Glutamatergic neuron (in vitro differentiated cells): ENCODE data around the gene PRRC2B. TPM values are rescaled to one million over a fixed set of nuclear protein-coding genes. Genes with fewer than 3 reads are reported as not detected.

Source experiments
- DNase-seq: peaks from one replicate; pipeline ENCODE4 v3.0.0; 2022
- H3K27ac Mint-ChIP-seq: one replicate; pipeline ENCODE4 v1.8.0; 2020; ENCODE audit warnings: mild to moderate bottlenecking, mixed read lengths, inconsistent platforms; ENCODE audit not compliant: unreplicated experiment
- H3K27me3 Mint-ChIP-seq: one replicate; pipeline ENCODE4 v1.8.0; 2020; ENCODE audit warnings: mild to moderate bottlenecking, moderate library complexity, mixed read lengths, inconsistent platforms; ENCODE audit not compliant: unreplicated experiment
- H3K36me3 Mint-ChIP-seq: one replicate; pipeline ENCODE4 v1.8.0; 2020; ENCODE audit warnings: mild to moderate bottlenecking, mixed read lengths, inconsistent platforms; ENCODE audit not compliant: unreplicated experiment
- H3K4me1 Mint-ChIP-seq: one replicate; pipeline ENCODE4 v1.8.0; 2020; ENCODE audit warnings: mild to moderate bottlenecking, low read depth, mixed read lengths, inconsistent platforms; ENCODE audit not compliant: unreplicated experiment
- H3K4me3 Mint-ChIP-seq: one replicate; pipeline ENCODE4 v1.8.0; 2020; ENCODE audit warnings: mild to moderate bottlenecking, mixed read lengths, inconsistent platforms; ENCODE audit not compliant: unreplicated experiment
- H3K9me3 Mint-ChIP-seq: one replicate; pipeline ENCODE4 v1.8.0; 2020; ENCODE audit warnings: mild to moderate bottlenecking, moderate library complexity, mixed read lengths, inconsistent platforms; ENCODE audit not compliant: unreplicated experiment
- total RNA-seq: library from RNA; stranded (reverse); fragmentation: NEBNext Ultra II Directional; extraction: Animal tissue kit (Norgen Biotek cat#: 25700); gene quantifications from one replicate; pipeline ENCODE4 v1.2.1, GENCODE V29; 2021; ENCODE audit not compliant: unreplicated experiment
- TF ChIP-seq, protein P1 (sequence below): fragments of 200-600 bp; sonication (generic); IDR thresholded peaks from one replicate; pipeline ENCODE4 v1.5.0; 2021; ENCODE audit not compliant: partially characterized antibody, unreplicated experiment

Gene PRRC2B
- total RNA-seq, 1 donor from 2014 or later: 489 TPM

GRCh38 chr9:131379056-131379455, 14.8 kb upstream of the PRRC2B start:
- H3K36me3 Mint-ChIP-seq: no peaks in the 10 kb centered on the region
- H3K9me3 Mint-ChIP-seq: peaks cover 3% of the 10 kb centered on the region
- no peak for DNase-seq
- H3K4me1 Mint-ChIP-seq: peaks cover 5% of the 10 kb centered on the region
- H3K27ac Mint-ChIP-seq: no peak overlapping the region
- TF ChIP-seq, protein P1, sequence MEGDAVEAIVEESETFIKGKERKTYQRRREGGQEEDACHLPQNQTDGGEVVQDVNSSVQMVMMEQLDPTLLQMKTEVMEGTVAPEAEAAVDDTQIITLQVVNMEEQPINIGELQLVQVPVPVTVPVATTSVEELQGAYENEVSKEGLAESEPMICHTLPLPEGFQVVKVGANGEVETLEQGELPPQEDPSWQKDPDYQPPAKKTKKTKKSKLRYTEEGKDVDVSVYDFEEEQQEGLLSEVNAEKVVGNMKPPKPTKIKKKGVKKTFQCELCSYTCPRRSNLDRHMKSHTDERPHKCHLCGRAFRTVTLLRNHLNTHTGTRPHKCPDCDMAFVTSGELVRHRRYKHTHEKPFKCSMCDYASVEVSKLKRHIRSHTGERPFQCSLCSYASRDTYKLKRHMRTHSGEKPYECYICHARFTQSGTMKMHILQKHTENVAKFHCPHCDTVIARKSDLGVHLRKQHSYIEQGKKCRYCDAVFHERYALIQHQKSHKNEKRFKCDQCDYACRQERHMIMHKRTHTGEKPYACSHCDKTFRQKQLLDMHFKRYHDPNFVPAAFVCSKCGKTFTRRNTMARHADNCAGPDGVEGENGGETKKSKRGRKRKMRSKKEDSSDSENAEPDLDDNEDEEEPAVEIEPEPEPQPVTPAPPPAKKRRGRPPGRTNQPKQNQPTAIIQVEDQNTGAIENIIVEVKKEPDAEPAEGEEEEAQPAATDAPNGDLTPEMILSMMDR: no peak
- no peak overlapping the region for H3K4me3 Mint-ChIP-seq
- peaks cover 4% of the 10 kb centered on the region for H3K27me3 Mint-ChIP-seq

- Mint-ChIP-seq H3K27ac (peak overlapping the region; percentile 79), H3K4me3 (peak overlapping the region; percentile 31), H3K9me3 (peaks cover 3% of the 10 kb centered on the region), H3K27me3 (peaks cover 6% of the 10 kb centered on the region), H3K4me1 (peaks cover 5% of the 10 kb centered on the region), H3K36me3 (no peaks in the 10 kb centered on the region)
- TF ChIP-seq, protein P1: no peak
- DNase-seq: no peak
Measured at GRCh38 chr9:131382850-131383729, 10.8 kb upstream of the PRRC2B start.

DNA sequence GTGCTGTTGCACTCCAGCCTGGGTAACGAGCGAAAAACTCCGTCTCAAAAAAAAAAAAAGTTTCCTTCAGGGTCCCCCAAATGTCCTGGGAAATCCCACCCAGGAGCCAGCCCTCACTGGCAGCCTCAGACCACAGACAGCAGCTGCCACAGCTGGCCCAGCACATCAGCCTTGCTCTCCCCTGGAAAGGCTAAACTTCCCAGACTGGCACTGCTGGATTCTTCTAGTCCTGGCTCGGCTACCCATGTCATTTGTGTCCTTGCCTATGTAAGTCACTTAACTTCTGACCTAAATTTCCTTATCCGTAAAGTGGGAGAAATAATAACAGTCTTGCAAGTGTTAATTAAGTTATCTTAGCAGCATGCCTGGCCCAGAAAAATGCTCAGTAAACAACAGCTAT, 8.6 kb upstream of the PRRC2B start:
- H3K36me3 Mint-ChIP-seq: no peaks in the 10 kb centered on the region
- peaks cover 5% of the 10 kb centered on the region for H3K4me1 Mint-ChIP-seq
- no peak overlapping the region for H3K4me3 Mint-ChIP-seq
- H3K9me3 Mint-ChIP-seq: no peaks in the 10 kb centered on the region
- DNase-seq: no peak
- TF ChIP-seq, protein P1: no peak
- H3K27ac Mint-ChIP-seq: no peak overlapping the region
- peaks cover 4% of the 10 kb centered on the region for H3K27me3 Mint-ChIP-seq

DNA sequence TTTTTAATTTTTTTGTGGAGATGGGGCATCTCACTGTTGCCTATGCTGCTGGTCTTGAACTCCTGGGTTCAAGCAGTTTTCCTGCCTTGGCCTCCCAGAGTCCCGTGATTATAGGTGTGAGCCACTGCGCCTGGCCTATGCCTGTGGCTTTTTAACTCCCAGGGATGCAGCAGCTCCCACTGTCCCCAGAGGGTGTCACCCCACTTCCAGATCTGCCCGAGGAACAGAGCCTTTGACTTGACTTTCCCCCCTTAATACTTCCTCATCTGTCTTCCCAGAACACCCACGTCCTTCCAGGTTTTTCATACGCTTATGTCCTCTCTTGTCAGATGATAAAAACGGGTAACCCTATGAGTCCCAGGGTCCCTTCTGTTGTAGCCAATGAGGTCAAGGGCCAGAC, 7.6 kb upstream of the PRRC2B start:
- Mint-ChIP-seq H3K9me3 (no peaks in the 10 kb centered on the region), H3K4me3 (no peak overlapping the region), H3K4me1 (peaks cover 5% of the 10 kb centered on the region), H3K36me3 (no peaks in the 10 kb centered on the region), H3K27ac (no peak overlapping the region), H3K27me3 (peaks cover 4% of the 10 kb centered on the region)
- no peak for DNase-seq
- TF ChIP-seq, protein P1: no peak

- Mint-ChIP-seq H3K4me3 (no peak overlapping the region), H3K27me3 (peaks cover 4% of the 10 kb centered on the region), H3K9me3 (peaks cover 1% of the 10 kb centered on the region), H3K36me3 (no peaks in the 10 kb centered on the region), H3K27ac (no peak overlapping the region), H3K4me1 (peaks cover 5% of the 10 kb centered on the region)
- TF ChIP-seq, protein P1: no peak
- no peak for DNase-seq
Measured at GRCh38 chr9:131387394-131387793, 6.5 kb upstream of the PRRC2B start.
